GM12872 (cell line): ENCODE measurements around the gene SEC22C.

Experiments
- TF ChIP-seq, protein P1 (sequence below): IDR thresholded peaks from 3 replicates; pipeline ENCODE4 v1.5.1; 2011; ENCODE audit warnings: low read depth, mild to moderate bottlenecking, low read length, moderate library complexity; ENCODE audit not compliant: insufficient read depth

SEC22C gene

DNA sequence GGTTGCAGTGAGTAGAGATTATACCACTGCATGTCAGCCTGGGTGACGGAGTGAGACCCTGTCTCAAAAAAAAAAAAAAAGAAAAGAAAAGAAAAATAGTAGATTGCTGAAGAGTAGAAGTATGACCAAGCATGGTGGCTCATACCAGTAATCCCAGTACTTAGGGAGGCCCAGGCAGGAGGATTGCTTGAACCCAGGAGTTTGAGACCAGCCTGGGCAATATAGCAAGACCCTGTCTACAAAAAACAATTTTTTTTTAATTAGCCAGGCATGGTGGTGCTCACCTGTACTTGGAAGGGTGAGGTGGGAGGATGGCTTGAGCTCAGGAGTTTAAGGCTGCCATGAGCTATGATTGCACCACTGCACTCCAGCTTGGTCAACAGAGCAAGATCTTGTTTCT is 21.2 kb upstream of the SEC22C start:
- TF ChIP-seq, protein P1, sequence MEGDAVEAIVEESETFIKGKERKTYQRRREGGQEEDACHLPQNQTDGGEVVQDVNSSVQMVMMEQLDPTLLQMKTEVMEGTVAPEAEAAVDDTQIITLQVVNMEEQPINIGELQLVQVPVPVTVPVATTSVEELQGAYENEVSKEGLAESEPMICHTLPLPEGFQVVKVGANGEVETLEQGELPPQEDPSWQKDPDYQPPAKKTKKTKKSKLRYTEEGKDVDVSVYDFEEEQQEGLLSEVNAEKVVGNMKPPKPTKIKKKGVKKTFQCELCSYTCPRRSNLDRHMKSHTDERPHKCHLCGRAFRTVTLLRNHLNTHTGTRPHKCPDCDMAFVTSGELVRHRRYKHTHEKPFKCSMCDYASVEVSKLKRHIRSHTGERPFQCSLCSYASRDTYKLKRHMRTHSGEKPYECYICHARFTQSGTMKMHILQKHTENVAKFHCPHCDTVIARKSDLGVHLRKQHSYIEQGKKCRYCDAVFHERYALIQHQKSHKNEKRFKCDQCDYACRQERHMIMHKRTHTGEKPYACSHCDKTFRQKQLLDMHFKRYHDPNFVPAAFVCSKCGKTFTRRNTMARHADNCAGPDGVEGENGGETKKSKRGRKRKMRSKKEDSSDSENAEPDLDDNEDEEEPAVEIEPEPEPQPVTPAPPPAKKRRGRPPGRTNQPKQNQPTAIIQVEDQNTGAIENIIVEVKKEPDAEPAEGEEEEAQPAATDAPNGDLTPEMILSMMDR: no peak

DNA sequence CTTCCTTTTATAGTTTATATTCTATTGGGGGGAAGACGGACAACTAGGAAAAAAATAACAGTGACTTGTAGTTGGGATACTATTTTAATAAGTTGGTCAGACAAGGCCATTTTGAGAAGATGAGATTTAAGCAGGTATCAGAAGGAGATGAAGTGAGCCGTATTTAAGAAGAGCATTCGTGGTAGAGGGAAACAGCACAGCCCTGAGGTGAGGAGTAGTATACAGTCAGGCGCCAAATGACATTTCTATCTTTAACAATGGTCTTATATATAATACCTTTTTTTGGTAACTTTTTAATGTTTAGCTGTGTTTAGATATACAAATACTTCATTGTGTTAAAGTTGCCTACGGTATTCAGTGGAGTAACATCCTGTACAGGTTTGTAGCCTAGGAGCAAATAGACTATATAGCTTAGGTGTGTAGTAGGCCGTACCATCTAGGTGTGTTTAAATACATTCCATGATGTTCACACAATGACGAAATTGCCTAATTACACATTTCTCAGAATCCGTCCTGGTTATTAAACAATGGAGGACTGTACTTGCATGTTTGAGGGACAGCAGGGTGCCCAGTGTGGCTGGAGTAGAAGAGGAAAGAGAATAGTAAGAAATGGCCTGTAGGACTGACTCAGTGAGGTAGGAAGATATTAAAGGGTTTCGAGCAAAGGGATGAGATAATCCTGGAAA is 20.3 kb upstream of the SEC22C start:
- TF ChIP-seq, protein P1: peak; percentile 50; the same call in 2 of the 3 replicates

DNA sequence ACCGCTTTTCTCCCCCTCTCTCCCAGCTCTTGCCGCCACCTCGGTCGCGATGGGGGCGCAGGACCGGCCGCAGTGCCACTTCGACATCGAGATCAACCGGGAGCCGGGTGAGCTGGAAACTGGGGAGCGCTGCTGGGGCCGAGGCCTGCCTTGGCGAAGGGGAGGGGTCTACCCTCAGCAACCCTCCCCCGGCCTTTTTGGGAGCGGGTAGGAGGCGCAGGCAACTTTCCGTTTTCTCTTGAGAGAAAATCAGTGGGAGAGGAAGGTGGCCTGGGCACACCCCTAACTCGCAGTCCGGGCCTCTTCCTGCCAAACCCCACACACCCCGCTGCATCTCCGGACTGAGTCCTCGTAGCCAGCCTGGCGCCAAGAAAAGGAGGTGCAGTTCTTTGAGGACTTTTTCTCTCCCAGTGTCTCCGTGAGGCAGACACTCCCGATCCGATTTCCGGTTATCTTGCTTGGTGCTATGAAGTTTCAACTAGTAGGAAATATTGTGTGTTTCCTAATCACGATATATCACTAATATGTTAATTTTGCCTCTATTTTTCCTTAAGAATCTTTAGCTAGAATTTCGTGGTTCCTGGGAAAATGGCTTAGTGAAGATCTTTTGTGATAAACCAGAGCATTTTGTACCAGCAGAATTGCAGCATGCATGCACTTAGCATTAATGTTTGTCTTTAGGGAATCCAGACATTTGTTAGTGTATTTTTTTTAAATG is 19.4 kb upstream of the SEC22C start:
- TF ChIP-seq, protein P1: 0 out of 3 replicates have a peak, but pooled peaks have one; percentile 11

DNA sequence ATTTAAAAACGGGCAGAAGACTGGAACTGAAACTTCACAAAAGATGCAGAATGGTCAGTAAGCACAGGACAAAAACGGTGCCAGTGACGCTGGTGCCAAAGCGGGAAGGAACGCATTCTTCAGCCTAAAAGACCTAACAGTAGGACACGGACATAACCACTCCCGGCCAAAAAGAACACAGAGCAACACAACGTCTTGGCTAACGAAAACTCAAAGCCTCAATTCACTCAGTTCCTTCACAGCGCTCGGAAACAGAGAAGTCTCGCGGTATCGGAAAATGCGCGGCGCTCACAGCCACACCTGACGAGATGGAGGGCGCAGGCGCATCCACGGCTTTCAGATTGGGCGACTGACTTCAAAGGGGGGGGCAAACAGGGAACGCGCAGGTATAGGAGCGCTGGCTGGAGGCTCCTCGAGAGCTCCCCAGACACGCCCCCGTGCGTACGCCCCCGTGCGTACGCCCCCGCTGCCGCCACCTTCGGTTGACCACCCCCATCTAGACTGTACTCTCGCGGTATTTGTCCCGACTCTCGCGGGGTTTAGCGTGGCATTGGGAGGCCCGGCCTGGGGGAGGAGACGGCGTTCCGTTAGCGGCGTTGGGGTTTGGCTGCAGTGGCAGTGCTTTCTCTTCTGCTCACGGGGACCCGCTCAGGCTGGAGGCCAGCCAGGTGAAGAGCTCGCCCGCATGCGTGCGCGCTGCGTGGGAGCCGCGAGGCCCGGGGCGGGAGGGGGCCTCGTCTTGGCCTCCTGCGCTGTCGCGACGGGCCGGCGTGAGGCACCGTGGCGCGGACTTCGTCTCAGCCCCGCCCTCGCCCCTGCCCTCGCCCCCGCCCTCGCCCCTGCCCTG is 18.6 kb upstream of the SEC22C start, which contains the start of gene NKTR:
Gene NKTR, plus strand, starts transcription at position 576 of the 847 bp plus-strand sequence. CDS start 321 bp downstream, outside the sequence.
- TF ChIP-seq, protein P1: no peak

DNA sequence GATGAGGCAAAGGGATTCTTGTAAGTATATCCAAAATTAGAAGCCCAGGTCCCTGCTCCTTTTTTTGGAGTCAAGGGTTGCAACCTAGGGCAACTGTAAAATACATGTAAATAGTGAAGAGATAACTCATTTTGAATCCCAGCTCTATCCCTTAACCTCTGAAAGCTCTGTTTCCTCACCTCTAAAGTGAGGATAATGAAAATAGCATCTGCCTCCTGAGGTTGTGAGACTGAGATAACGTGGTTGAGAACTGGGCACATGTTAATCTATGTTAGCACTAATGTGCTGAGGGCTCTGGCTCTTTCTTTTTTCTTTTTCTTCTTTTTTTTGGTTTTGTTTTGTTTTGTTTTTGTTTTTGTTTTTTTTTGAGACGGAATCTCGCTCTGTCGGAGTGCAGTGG is 13.9 kb upstream of the SEC22C start:
- TF ChIP-seq, protein P1: no peak

DNA sequence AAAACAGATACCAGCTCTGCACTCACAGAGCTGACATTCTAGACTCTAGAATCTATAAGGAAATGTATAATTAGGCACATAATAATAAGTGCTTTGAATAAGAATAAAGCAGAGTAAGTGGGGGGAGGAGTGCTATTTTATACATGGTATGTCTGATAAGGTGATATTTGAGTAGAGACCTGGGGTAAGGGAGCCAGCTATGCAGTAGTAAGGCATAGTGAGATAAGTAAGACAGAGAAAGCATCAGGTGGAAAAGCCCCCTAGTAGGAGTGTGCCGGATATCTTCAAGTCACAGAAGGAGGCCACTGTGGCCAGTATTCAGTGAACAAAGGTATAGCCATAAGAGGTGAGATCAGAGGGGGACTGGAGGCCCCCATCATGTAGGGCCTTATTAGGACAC is 11.9 kb upstream of the SEC22C start:
- TF ChIP-seq, protein P1: no peak

DNA sequence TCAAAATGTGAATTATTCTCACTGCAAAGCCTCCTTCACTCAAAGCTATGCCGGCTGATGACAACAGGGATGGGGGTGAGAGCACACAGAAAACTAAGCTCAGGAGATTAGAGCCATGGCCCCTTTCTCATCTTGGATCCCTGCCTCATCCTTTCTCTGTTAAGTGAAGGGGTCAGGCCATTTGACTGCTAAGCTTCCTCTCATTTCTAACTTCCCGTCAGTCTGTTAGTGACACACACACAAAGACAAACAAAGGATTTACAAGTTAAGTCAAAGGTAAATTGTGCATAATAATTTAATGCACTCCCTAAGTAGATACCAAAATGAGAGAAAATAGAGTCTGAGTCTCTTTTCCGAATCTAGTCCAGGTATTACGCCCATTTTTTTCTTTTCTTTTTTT is 10.0 kb upstream of the SEC22C start:
- TF ChIP-seq, protein P1: no peak
